Ascending aorta (tissue), 2 donors: ENCODE data around the gene PRAC1. TPM values are rescaled to one million over a fixed set of nuclear protein-coding genes. Genes with fewer than 3 reads are reported as not detected.
A peak's percentile ranks its signal among the peaks of the same experiment; 100 is the strongest.

Source experiments
- DNase-seq, 2 donors: peaks; one replicate each; pipeline ENCODE4 v3.0.0-alpha.2; 2019; ENCODE audit warnings: low spot score in 2 of 2
- H3K27ac ChIP-seq, 2 donors: fragments of 200-600 bp; sonication (generic); one replicate each; pipeline ENCODE4 v1.5.1; 2016 to 2017; ENCODE audit warnings: mild to moderate bottlenecking in 1 of 2
- H3K27me3 ChIP-seq: fragments of 200-600 bp; sonication (generic); one replicate; pipeline ENCODE4 v1.5.1; 2017
- H3K36me3 ChIP-seq, 2 donors: fragments of 200-600 bp; sonication (generic); one replicate each; pipeline ENCODE4 v1.5.1; 2016
- H3K4me1 ChIP-seq, 2 donors: fragments of 200-600 bp; sonication (generic); one replicate each; pipeline ENCODE4 v1.5.1; 2016 to 2017; ENCODE audit warnings: mild to moderate bottlenecking in 1 of 2
- H3K4me3 ChIP-seq, 2 donors: fragments of 200-600 bp; sonication (generic); one replicate each; pipeline ENCODE4 v1.5.1; 2016 to 2017; ENCODE audit warnings: mild to moderate bottlenecking in 1 of 2
- H3K9me3 ChIP-seq, 2 donors: fragments of 200-600 bp; sonication (generic); one replicate each; pipeline ENCODE4 v1.5.1; 2016
- CTCF ChIP-seq, 3 experiments: fragments of 200-600 bp in 2 of 3; fragments of 450-650 bp in 1 of 3; sonication (generic) in 2 of 3; IDR thresholded peaks; one replicate each; pipeline ENCODE4 v1.5.1; 2016 to 2019; ENCODE audit warnings: antibody characterized with exemption in 3 of 3, mild to moderate bottlenecking in 1 of 3, moderate library complexity in 1 of 3
- intact Hi-C: fragments of 100-400 bp; cut with DNase I; formaldehyde crosslinking; loops from one replicate; pipeline ENCODE4 v1.15.1; 2023
- total RNA-seq: library from RNA; depleted of rRNA; stranded (reverse); fragments of >200 nt; gene quantifications from one replicate; pipeline ENCODE4 v1.1.0, GENCODE V29; 2016

The PRAC1 gene
- total RNA-seq, 1 donor from 2014 or later = not detected

GRCh38 chr17:48726114-48726915 is 4.0 kb upstream of the PRAC1 start:
- no peak for DNase-seq

GRCh38 chr17:48725288-48726064 is 3.2 kb upstream of the PRAC1 start:
- Histone ChIP-seq H3K27me3 (peaks cover 67% of the 10 kb centered on the region), H3K27ac (no peak overlapping the region), H3K36me3 (no peaks in the 10 kb centered on the region), H3K9me3 (no peaks in the 10 kb centered on the region), H3K4me1 (peaks cover 6 to 11% of the 10 kb centered on the region in 2 donors), H3K4me3 (no peak overlapping the region)
- intact Hi-C loops = loop anchor here (2.0 to 5.0 kb wide), 2 partner anchors 153 to 272 kb away; partner anchors contain the start of gene IGF2BP1
- DNase-seq = no peak
- TF ChIP-seq CTCF (IDR thresholded peaks at IDR 0.05) = no peak

More at GRCh38 chr17:48726114-48726915, 4.0 kb upstream of the PRAC1 start:
- H3K4me1 ChIP-seq = peaks cover 6 to 11% of the 10 kb centered on the region in 2 donors
- no peak overlapping the region for H3K27ac ChIP-seq
- peaks cover 63% of the 10 kb centered on the region for H3K27me3 ChIP-seq
- no peaks in the 10 kb centered on the region for H3K9me3 ChIP-seq
- H3K36me3 ChIP-seq = no peaks in the 10 kb centered on the region
- no peak for TF ChIP-seq CTCF (IDR thresholded peaks at IDR 0.05)
- intact Hi-C loops = loop anchor here (5.0 kb wide), 1 partner anchor 271 kb away; the partner anchor contains the start of gene IGF2BP1
- H3K4me3 ChIP-seq = no peak overlapping the region

GRCh38 chr17:48725004-48725287 is 2.6 kb upstream of the PRAC1 start:
- H3K9me3 ChIP-seq = no peaks in the 10 kb centered on the region
- H3K36me3 ChIP-seq = no peaks in the 10 kb centered on the region
- H3K4me1 ChIP-seq = peaks cover 6 to 11% of the 10 kb centered on the region in 2 donors
- peaks cover 68% of the 10 kb centered on the region for H3K27me3 ChIP-seq
- no peak for DNase-seq
- intact Hi-C loops = loop anchor here (2.0 to 5.0 kb wide), 2 partner anchors 154 to 272 kb away; partner anchors contain the start of gene IGF2BP1
- TF ChIP-seq CTCF (IDR thresholded peaks at IDR 0.05) = no peak
- H3K27ac ChIP-seq = no peak overlapping the region
- H3K4me3 ChIP-seq = peak overlapping the region in 1 of 2 donors; percentile 19

- peak overlapping the region in 1 of 2 donors; percentile 19 for H3K4me3 ChIP-seq
- H3K27ac ChIP-seq = no peak overlapping the region
- intact Hi-C loops = loop anchor here (2.0 to 5.0 kb wide), 2 partner anchors 154 to 273 kb away; partner anchors contain the start of gene IGF2BP1
- peaks cover 65% of the 10 kb centered on the region for H3K27me3 ChIP-seq
- H3K9me3 ChIP-seq = no peaks in the 10 kb centered on the region
- peaks cover 6 to 11% of the 10 kb centered on the region in 2 donors for H3K4me1 ChIP-seq
- H3K36me3 ChIP-seq = no peaks in the 10 kb centered on the region
- peak; percentile 53 to 77 (median 62) for TF ChIP-seq CTCF (IDR thresholded peaks at IDR 0.05)
- DNase-seq = peak in 1 of 2 donors; percentile 89
Observed at GRCh38 chr17:48724251-48725003, 2.1 kb upstream of the PRAC1 start.
